Activated CD4-positive, alpha-beta T cell treated with anti-CD3 and anti-CD28 coated beads for 36 hours (primary cell): Measurements from ENCODE around the gene CHCHD3. TPM values are rescaled to one million over a fixed set of nuclear protein-coding genes. Genes with fewer than 3 reads are reported as not detected.

Source experiments
- ATAC-seq: fragments of 200-7000 bp; cut with Tn5 transposase; one replicate; pipeline ENCODE4 v1.10.0; 2021; ENCODE audit warnings: mild to moderate bottlenecking, moderate library complexity
- CTCF ChIA-PET: fragments of 350-600 bp; sonication (Branson Sonifier 250); formaldehyde crosslinking; loops from one replicate; lab custom pipeline; 2021; ENCODE audit warnings: antibody characterized with exemption; lab: Charles Lee
- POLR2A ChIA-PET: fragments of 350-600 bp; sonication (Branson Sonifier 250); formaldehyde crosslinking; loops from one replicate; lab custom pipeline; 2021; ENCODE audit warnings: antibody characterized with exemption, inconsistent platforms; lab: Charles Lee
- DNase-seq: peaks from one replicate; pipeline ENCODE4 v3.0.0-alpha.2; 2020
- H3K27ac Mint-ChIP-seq: one replicate; pipeline ENCODE4 v1.8.0; 2021; ENCODE audit warnings: mixed read lengths
- H3K27me3 Mint-ChIP-seq: one replicate; pipeline ENCODE4 v1.8.0; 2021; ENCODE audit warnings: mixed read lengths
- H3K36me3 Mint-ChIP-seq: one replicate; pipeline ENCODE4 v1.8.0; 2021; ENCODE audit warnings: low read depth, mixed read lengths
- H3K4me1 Mint-ChIP-seq: one replicate; pipeline ENCODE4 v1.8.0; 2021; ENCODE audit warnings: mixed read lengths
- H3K4me3 Mint-ChIP-seq: one replicate; pipeline ENCODE4 v1.8.0; 2021; ENCODE audit warnings: mild to moderate bottlenecking, moderate library complexity, mixed read lengths
- H3K9me3 Mint-ChIP-seq: one replicate; pipeline ENCODE4 v1.8.0; 2021; ENCODE audit warnings: low read depth, mixed read lengths
- intact Hi-C, 2 experiments: fragments of 100-400 bp; cut with DNase I in 1 of 2; cut with micrococcal nuclease in 1 of 2; formaldehyde crosslinking; loops; one replicate each; pipeline versions ENCODE4 v1.14.2 to v1.15.1; 2022 to 2024; cut with DNase I, micrococcal nuclease
- total RNA-seq, 2 experiments: library from RNA; stranded (reverse); gene quantifications; one replicate each; pipeline ENCODE4 v1.2.3, GENCODE V29; 2021

Gene CHCHD3
- total RNA-seq, result 10 to 100 TPM; 63.0 to 71.9 TPM

DNA sequence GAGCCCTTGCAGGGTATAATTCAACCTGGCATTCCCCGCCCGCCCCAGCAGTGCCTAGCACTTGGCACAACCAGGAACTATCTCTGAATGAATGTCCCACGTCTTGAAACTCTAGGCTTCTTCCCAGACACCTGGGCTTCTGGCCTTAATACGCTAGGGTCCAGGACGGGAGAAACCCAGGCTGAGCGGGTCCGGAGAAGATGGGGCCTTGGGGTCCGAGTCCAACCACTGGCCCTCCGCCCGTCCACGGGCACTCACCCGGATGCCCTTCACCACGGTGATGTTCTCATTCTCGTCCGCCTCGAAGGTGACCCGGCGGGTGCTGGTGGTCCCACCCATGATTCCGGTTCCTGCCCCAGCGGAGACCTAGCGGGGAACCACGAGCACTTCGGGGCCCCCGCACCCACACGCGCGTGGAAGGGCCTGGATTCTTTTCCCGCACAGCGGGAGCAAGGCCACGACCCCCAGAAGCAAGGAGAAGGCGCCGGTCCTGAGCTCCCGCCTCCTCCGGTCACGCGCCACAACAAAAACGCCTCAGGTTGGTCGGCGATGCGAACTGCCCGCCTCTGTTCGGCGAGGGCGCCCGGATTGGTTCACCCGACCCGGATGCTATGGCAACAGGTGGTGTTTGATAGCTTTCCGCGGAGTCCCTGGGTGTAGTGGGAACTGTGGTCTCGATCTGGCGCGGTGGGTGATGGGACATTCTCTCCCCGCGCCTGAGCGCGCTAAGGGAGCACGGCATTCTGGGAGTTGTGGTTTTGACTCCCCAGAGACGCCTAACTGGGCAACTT is at the start of gene CHCHD3:
TSS of gene CHCHD3 (minus strand) at position 492 of the 791 bp plus-strand sequence. CDS start at position 339, 153 bp downstream.
- Mint-ChIP-seq H3K36me3 (peaks cover 6% of the 10 kb centered on the region), H3K9me3 (no peaks in the 10 kb centered on the region), H3K4me3 (peak within 1 kb of the TSS; percentile 97), H3K27me3 (no peaks in the 10 kb centered on the region), H3K4me1 (peaks cover 22% of the 10 kb centered on the region), H3K27ac (peak within 1 kb of the TSS; percentile 89)
- POLR2A ChIA-PET, result interaction anchor here (0.5 to 1.1 kb wide), 2 partner anchors 177 to 1235 kb away, joined by 4 to 6 read pairs; partner anchors contain the start of gene SLC35B4
- intact Hi-C loops, result loop anchor here (1.0 to 5.0 kb wide), 9 partner anchors 171 to 1376 kb away; partner anchors contain the start of genes AKR1B1 (in 1 of the 2), LRGUK (in 1 of the 2) and SLC35B4 (in 1 of the 2)
- ATAC-seq, result peak; percentile 100
- peak; percentile 98 for DNase-seq
- CTCF ChIA-PET, result interaction anchor here (0.6 to 1.0 kb wide), 4 partner anchors 9 to 1922 kb away, joined by 3 read pairs; no protein-coding TSS in a partner anchor

DNA sequence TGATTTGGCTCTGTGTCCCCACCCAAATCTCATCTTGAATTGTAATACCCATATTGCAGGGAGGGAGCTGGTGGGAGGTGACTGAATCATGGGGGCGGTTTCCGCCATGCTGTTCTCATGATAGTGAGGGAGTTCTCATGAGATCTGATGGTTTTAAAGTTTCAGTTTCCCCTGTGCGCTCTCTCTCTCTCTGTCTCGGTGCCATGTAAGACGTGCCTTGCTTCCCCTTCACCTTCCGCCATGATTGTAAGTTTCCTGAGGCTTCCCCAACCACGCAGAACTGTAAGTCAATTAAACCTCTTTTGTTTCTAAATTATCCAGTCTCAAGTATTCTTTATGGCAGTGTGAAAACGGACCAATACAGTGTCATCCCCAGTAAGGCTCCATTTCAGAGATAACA is 48.3 kb upstream of the CHCHD3 start:
- Mint-ChIP-seq H3K9me3 (no peaks in the 10 kb centered on the region), H3K36me3 (no peaks in the 10 kb centered on the region), H3K4me3 (no peak overlapping the region), H3K27me3 (peaks cover 3% of the 10 kb centered on the region), H3K4me1 (no peaks in the 10 kb centered on the region), H3K27ac (no peak overlapping the region)
- ATAC-seq, result no peak
- intact Hi-C loops, result no loop called here
- no peak for DNase-seq
- CTCF ChIA-PET, result no interaction called here
- POLR2A ChIA-PET, result no interaction called here

DNA sequence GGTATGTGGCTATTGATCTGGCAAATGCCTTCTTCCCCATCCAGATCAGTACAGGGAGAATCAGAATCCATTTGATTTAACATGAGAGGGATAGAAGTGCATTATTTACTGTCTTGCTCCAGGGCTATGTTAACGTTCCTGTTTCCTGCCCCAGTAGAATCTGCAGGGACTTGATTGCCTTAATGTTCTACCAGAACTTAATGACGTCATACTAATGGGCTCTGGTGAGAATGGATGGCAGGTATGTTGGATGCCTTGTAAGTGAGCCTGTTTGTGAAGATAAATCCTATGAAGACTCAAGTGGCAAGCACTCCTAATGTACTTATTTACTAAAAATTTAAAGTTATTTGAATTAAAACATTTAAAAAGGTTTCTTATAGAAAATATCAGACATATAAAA is 44.5 kb upstream of the CHCHD3 start:
- H3K27ac Mint-ChIP-seq, result no peak overlapping the region
- DNase-seq, result no peak
- no peaks in the 10 kb centered on the region for H3K36me3 Mint-ChIP-seq
- no peak for ATAC-seq
- no peak overlapping the region for H3K4me3 Mint-ChIP-seq
- intact Hi-C loops, result no loop called here
- POLR2A ChIA-PET, result no interaction called here
- CTCF ChIA-PET, result no interaction called here
- no peaks in the 10 kb centered on the region for H3K4me1 Mint-ChIP-seq
- no peaks in the 10 kb centered on the region for H3K9me3 Mint-ChIP-seq
- peaks cover 3% of the 10 kb centered on the region for H3K27me3 Mint-ChIP-seq

DNA sequence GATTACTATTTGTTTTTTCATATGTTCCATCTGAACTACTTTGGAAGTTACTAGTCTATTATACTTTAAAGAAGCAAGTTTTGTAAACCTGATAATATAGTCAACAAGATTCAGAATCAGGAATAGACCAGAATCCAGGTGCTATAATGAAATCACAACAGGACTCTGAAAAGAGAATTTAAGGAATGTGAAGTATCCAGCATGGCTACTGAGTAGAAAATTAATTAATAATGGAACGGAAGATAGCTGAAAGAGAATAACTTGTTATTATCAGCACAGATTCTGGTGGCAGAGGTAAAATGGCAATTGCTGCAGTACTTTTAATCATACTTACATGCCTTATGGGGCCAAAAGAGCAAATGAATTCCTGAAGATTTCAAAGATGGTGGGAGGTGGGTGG is 43.1 kb upstream of the CHCHD3 start:
- CTCF ChIA-PET, result no interaction called here
- intact Hi-C loops, result no loop called here
- no peaks in the 10 kb centered on the region for H3K9me3 Mint-ChIP-seq
- no peak overlapping the region for H3K4me3 Mint-ChIP-seq
- H3K27ac Mint-ChIP-seq, result no peak overlapping the region
- no peaks in the 10 kb centered on the region for H3K36me3 Mint-ChIP-seq
- POLR2A ChIA-PET, result no interaction called here
- no peaks in the 10 kb centered on the region for H3K4me1 Mint-ChIP-seq
- no peak for ATAC-seq
- H3K27me3 Mint-ChIP-seq, result peaks cover 5% of the 10 kb centered on the region
- no peak for DNase-seq

DNA sequence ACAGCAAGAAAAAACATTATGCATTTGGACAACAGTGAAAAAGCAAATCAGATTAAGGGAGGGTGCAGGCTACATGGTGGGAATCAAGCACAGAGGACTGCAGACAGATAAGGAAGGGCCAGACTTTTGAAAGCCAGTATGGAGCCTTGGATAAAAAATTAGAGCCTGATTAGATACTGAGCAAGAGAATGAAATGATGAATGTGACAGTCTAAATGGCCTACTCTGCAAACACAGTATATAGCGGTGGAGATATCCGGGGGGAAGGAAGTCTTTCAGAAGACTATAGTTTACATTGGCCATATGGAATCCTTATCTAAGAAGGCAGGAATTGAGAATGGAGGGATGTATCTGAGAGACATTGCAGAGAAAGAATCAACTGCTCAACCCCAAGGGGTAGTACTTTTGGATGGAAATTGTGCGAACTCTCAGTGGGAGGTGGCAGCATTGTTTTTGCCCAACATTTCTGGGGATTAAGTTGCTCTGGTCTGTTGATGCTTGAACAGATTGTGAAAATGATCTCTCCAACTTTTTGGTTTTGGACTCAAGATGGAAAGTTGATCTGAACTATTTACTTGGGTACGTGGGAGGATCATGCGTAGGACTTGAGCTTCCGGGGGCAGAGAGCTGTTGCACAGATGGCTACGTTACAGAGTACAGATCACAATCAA is 39.4 kb upstream of the CHCHD3 start:
- H3K27me3 Mint-ChIP-seq, result peaks cover 2% of the 10 kb centered on the region
- no peaks in the 10 kb centered on the region for H3K4me1 Mint-ChIP-seq
- ChIA-PET POLR2A (no interaction called here), CTCF (no interaction called here)
- ATAC-seq (no peak), DNase-seq (no peak)
- H3K27ac Mint-ChIP-seq, result no peak overlapping the region
- H3K9me3 Mint-ChIP-seq, result no peaks in the 10 kb centered on the region
- intact Hi-C loops, result no loop called here
- H3K4me3 Mint-ChIP-seq, result no peak overlapping the region
- H3K36me3 Mint-ChIP-seq, result no peaks in the 10 kb centered on the region

GRCh38 chr7:133119067-133119466 is 37.2 kb upstream of the CHCHD3 start:
- no peaks in the 10 kb centered on the region for H3K4me1 Mint-ChIP-seq
- no peak for DNase-seq
- no peak overlapping the region for H3K27ac Mint-ChIP-seq
- intact Hi-C loops, result no loop called here
- ATAC-seq, result no peak
- H3K27me3 Mint-ChIP-seq, result peaks cover 5% of the 10 kb centered on the region
- no peak overlapping the region for H3K4me3 Mint-ChIP-seq
- POLR2A ChIA-PET, result no interaction called here
- no peaks in the 10 kb centered on the region for H3K36me3 Mint-ChIP-seq
- H3K9me3 Mint-ChIP-seq, result no peaks in the 10 kb centered on the region
- CTCF ChIA-PET, result interaction anchor here (0.6 kb wide), 1 partner anchor 9 kb away, joined by 5 read pairs; no protein-coding TSS in a partner anchor

DNA sequence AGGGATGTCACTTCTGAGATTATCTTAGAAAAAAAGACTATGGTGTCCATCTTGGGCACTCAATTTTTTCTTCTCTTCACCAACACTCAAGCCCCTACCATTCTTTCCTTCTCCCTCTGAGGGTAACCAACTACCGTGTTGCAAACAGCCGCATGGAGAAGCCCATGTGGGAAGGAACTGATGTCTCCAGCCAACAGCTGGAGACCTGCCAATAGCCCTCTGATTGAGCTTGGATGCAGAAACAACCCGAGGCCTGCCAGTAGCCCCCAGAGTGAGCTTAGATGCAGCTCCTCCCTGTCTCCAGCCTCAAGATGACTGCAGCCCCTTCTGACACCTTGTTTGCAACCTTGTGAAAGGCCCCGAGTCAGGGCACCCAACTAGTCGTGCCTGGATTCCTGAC is 36.4 kb upstream of the CHCHD3 start:
- H3K27me3 Mint-ChIP-seq, result peaks cover 5% of the 10 kb centered on the region

DNA sequence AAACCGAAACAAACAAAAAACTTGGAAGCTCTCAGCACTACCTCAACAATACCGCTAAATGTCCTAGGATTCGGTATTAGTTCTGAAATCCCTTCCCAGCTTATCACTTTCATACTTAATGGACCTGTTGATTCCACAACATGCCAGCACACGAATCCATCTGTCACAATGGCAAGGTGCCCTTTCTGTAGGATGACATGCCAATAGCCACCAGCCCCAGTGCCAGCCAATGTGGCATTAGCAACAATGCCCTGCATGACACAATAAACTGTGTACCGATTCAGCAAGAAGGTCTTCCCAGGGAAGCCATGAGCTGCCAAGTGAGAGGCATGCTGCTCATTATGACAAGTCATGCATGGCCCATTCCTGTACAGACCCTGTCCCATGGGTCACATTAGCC is 35.6 kb upstream of the CHCHD3 start:
- H3K4me3 Mint-ChIP-seq, result no peak overlapping the region
- POLR2A ChIA-PET, result no interaction called here
- DNase-seq (no peak), ATAC-seq (no peak)
- H3K27me3 Mint-ChIP-seq, result peaks cover 5% of the 10 kb centered on the region
- CTCF ChIA-PET, result interaction anchor here (0.7 kb wide), 1 partner anchor 295 kb away, joined by 3 read pairs; no protein-coding TSS in a partner anchor
- intact Hi-C loops, result no loop called here
- no peaks in the 10 kb centered on the region for H3K9me3 Mint-ChIP-seq
- no peaks in the 10 kb centered on the region for H3K4me1 Mint-ChIP-seq
- H3K36me3 Mint-ChIP-seq, result no peaks in the 10 kb centered on the region
- no peak overlapping the region for H3K27ac Mint-ChIP-seq

More for the DNA sequence above, 36.4 kb upstream of the CHCHD3 start:
- ATAC-seq, result no peak
- POLR2A ChIA-PET, result no interaction called here
- no peaks in the 10 kb centered on the region for H3K9me3 Mint-ChIP-seq
- H3K36me3 Mint-ChIP-seq, result no peaks in the 10 kb centered on the region
- DNase-seq, result no peak
- CTCF ChIA-PET, result interaction anchor here (0.6 kb wide), 1 partner anchor 50 kb away, joined by 3 read pairs; no protein-coding TSS in a partner anchor
- H3K4me3 Mint-ChIP-seq, result no peak overlapping the region
- H3K4me1 Mint-ChIP-seq, result no peaks in the 10 kb centered on the region
- intact Hi-C loops, result no loop called here
- H3K27ac Mint-ChIP-seq, result no peak overlapping the region

DNA sequence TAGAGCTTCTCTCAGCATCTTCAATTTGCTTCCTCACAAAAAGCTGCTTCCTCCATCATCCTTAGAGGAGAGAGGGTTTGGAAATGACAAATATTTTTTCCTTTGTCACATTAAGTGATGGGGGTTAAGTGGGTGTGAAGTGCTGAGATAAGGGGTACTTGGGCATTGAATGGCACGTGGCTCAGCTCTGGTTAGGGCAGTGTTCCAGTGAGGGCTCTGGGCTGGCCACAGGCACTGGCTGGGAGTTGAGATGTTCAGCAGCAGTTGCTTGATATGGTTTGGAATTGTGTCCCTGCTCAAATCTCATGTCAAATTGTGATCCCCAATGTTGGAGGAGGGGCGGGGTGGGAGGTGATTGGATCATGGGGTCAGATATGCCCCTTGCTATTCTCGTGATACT is 33.7 kb upstream of the CHCHD3 start:
- Mint-ChIP-seq H3K27me3 (peaks cover 5% of the 10 kb centered on the region), H3K4me1 (no peaks in the 10 kb centered on the region), H3K27ac (no peak overlapping the region), H3K9me3 (no peaks in the 10 kb centered on the region), H3K36me3 (no peaks in the 10 kb centered on the region), H3K4me3 (no peak overlapping the region)
- POLR2A ChIA-PET, result no interaction called here
- ATAC-seq (no peak), DNase-seq (no peak)
- CTCF ChIA-PET, result no interaction called here
- intact Hi-C loops, result no loop called here

DNA sequence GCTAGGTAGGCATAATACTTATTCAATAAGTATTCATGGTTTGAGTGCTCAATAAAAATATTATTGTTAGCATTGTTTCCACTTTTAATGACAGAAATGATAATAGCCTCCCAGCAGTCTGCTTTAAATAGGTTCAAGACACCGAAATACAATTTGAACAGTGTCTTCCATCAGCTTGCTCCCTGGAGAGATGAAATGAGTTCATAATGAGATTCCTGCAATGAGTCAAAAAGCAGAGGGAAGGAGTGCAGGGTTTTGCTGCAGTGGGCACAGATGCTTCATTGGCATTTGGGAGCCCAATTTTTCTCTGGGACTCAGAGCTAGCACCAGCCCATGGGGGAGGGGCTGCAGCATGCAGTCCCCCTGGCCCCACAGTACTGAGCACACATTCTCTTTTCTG is 32.6 kb upstream of the CHCHD3 start:
- H3K27me3 Mint-ChIP-seq, result peaks cover 5% of the 10 kb centered on the region
- no peak overlapping the region for H3K27ac Mint-ChIP-seq
- H3K4me1 Mint-ChIP-seq, result no peaks in the 10 kb centered on the region
- no peak for DNase-seq
- no peak overlapping the region for H3K4me3 Mint-ChIP-seq
- no peak for ATAC-seq
- CTCF ChIA-PET, result no interaction called here
- intact Hi-C loops, result no loop called here
- no peaks in the 10 kb centered on the region for H3K9me3 Mint-ChIP-seq
- POLR2A ChIA-PET, result no interaction called here
- no peaks in the 10 kb centered on the region for H3K36me3 Mint-ChIP-seq

GRCh38 chr7:133112976-133113375 is 31.1 kb upstream of the CHCHD3 start:
- H3K4me3 Mint-ChIP-seq, result no peak overlapping the region
- H3K36me3 Mint-ChIP-seq, result no peaks in the 10 kb centered on the region
- CTCF ChIA-PET, result interaction anchor here (0.7 kb wide), 1 partner anchor 1353 kb away, joined by 3 read pairs; no protein-coding TSS in a partner anchor
- no peak for DNase-seq
- H3K27me3 Mint-ChIP-seq, result peaks cover 13% of the 10 kb centered on the region
- no peaks in the 10 kb centered on the region for H3K9me3 Mint-ChIP-seq
- intact Hi-C loops, result no loop called here
- no peaks in the 10 kb centered on the region for H3K4me1 Mint-ChIP-seq
- no peak overlapping the region for H3K27ac Mint-ChIP-seq
- POLR2A ChIA-PET, result no interaction called here
- no peak for ATAC-seq
